Measurements from ENCODE around the gene DLG2.
"Not testable (repeated sequence)": the region's sequence is repeated elsewhere in the genome, so short reads cannot be mapped to it uniquely, and the experiment has no call there.

DLG2 gene

GRCh38 chr11:83601201-83601913 is 2025.8 kb downstream of the DLG2 start:
- DNase-seq (ENCODE audit: insufficient read length, low spot score) = no peak
- TF ChIP-seq CTCF (IDR thresholded peaks at IDR 0.05; ENCODE audit: insufficient read depth, missing control alignments) = no peak
- no peak for FAIRE-seq

DNA sequence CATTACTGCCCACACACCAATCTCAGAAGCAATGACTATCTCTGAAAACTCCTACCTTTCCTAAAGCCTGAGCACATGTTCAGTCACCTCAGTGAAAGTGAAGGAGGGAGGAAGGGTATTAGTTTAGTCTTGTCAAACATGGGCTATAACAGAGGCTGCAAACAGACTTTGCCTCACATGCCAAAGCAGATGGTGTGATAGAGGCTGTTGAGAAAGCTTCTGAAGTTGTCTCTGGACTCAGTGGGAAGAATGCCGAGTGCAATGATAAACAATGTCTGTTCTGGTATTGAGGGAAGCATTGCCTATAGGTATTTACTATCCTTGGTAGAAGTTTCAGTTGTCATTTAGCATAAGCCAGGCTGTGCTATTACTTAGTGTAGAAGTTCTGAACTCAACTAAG is 2026.5 kb downstream of the DLG2 start:
- no peak for TF ChIP-seq CTCF (IDR thresholded peaks at IDR 0.05; ENCODE audit: insufficient read depth, missing control alignments)
- DNase-seq (ENCODE audit: insufficient read length, low spot score) = no peak
- FAIRE-seq = no peak

DNA sequence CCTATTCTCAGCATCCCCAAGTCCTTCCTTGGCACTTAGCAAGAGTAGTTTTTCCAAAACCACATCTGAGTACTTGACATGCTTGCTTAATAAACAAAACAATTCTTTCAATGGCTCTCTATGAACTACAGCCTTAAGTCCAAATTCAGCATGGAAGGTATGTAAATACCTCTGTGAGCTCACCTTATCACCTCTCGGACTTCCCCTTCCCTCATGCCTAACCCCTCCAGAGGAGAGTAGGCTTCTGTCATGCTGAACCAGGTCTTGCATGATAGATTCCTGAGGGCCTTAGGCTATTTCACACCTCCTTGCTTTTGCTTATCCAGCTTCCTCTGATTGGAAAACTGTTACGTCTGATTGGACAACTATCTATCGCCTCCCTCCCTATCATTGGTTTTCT is 2028.1 kb downstream of the DLG2 start:
- DNase-seq (ENCODE audit: insufficient read length, low spot score) = no peak
- TF ChIP-seq CTCF (IDR thresholded peaks at IDR 0.05; ENCODE audit: insufficient read depth, missing control alignments) = no peak
- FAIRE-seq = no peak

DNA sequence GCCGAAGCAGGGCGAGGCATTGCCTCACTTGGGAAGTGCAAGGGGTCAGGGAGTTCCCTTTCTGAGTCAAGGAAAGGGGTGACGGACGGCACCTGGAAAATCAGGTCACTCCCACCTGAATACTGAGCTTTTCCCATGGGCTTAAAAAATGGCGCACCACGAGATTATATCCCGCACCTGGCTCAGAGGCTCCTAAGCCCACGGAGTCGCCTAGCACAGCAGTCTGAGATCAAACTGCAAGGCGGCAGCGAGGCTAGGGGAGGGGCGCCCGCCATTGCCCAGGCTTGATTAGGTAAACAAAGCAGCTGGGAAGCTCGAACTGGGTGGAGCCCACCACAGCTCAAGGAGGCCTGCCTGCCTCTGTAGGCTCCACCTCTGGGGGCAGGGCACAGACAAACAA is 2039.3 kb downstream of the DLG2 start:
- FAIRE-seq; DNase-seq (ENCODE audit: insufficient read length, low spot score): not testable (repeated sequence)

DNA sequence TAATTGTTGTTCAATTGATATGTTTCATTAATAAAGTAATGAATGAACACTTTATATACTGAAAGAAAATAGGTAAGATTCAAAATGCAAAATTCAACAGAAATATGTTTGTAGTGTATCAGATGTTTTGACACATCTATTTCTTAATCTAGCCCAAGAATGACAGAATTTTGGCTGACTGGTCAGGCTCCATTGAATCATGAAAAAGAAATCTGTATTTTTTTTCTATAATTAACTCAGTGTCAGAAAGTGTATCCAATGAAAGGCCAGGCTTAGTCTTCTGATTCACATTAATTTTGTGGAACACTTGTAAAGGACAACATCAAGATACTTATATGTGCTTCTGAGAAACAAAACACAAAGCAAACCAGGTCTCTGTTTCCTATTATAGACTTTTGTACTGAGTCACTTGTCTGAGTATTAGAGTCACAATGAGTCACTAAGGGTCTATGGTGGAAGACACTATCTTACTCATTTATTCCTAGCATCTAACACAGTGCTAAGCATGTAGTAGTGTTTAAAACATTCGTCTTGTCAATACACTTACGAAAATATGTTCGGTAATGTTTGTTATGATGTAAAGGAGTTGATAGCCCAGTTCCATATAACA is 2043.3 kb downstream of the DLG2 start:
- peak; percentile 46 for FAIRE-seq
- TF ChIP-seq CTCF (IDR thresholded peaks at IDR 0.05; ENCODE audit: insufficient read depth, missing control alignments) = no peak

DNA sequence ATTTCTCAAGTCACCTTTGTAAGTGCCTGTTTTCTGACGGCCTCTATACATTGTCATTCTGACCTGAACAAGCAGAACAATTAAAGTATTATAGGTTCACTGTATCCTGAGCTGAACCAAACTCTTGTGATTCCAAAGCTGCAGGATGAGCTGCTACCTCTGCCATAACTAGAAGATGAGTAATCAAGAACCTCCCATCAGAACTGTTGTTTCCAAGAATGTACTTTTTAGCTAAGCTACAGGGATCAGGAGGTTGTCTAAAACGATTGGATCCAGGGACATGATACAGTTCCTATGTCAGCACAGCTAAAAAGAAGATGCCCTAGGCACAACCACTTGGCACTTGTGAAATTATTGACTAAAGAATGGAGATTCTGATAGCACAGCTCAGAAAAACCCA is 2052.6 kb downstream of the DLG2 start:
- TF ChIP-seq CTCF (IDR thresholded peaks at IDR 0.05; ENCODE audit: insufficient read depth, missing control alignments) = no peak
- FAIRE-seq = no peak
- no peak for DNase-seq (ENCODE audit: insufficient read length, low spot score)

More for the DNA sequence above, 2043.3 kb downstream of the DLG2 start:
- no peak for DNase-seq (ENCODE audit: insufficient read length, low spot score)

GRCh38 chr11:83572581-83573496 is 2054.3 kb downstream of the DLG2 start:
- FAIRE-seq = no peak
- no peak for DNase-seq (ENCODE audit: insufficient read length, low spot score)
- TF ChIP-seq CTCF (IDR thresholded peaks at IDR 0.05; ENCODE audit: insufficient read depth, missing control alignments) = no peak
